ENCODE data around the gene ANKZF1.

Gene ANKZF1

DNA sequence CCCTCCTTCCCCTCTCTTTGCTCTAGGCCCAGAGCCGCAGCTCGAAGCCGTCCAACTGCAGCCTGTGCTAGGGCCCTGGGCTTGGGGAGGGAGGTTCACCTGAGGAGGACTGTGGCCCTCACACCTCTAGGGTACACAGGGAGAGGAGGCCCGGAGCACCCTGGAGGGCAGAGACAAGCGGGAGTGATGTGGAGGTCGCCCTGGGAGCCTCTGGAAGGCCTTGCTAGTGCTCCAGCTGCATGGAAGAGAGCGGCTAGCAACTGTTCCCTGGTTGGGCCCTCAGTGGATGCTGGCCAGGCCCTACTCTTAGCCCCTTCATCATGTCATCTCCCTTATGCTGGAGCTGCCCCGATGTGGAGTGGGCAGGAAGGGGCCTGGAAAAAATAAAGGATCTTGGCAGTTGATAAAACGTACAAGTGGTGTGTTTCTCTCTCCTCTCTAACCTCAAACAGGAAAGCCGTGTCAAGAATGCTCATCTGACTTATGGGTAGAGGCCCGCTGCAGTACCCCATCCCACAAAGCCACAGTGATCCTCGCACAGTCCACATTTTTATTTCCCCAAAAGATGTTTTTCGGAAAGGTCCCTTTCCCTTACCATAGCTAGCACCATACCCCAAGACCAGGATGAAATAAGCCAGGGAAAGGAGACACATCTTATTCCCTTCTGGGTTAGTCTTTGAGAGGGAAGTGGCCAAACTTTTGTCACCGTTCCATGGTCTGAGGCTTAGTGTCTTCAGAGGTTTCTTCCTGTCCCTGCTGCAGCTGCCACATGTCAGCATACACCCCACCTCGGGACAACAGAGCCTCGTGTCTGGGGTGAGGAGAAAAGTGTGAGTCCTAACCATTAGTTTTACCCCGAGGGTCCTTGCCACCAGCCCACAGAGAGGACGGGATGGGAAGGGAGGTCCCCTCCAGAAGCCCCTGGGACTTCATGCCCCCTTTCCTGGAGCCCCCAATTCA is 20.1 kb upstream of the ANKZF1 start:
- no peaks in the 10 kb centered on the region for H3K79me2 ChIP-seq (ENCODE audit: control insufficient read depth, insufficient read depth, low read length, unreplicated experiment)
- H3K27me3 ChIP-seq (ENCODE audit: insufficient read depth, low read length) = no peaks in the 10 kb centered on the region
- no peak overlapping the region for H3K4me3 ChIP-seq (ENCODE audit: low read depth, low read length)
- no peak overlapping the region for H2AFZ ChIP-seq (ENCODE audit: low read length, unreplicated experiment)
- H3K36me3 ChIP-seq (ENCODE audit: insufficient read depth, low read length) = peaks cover 5% of the 10 kb centered on the region; the same call in 1 of the 2 replicates
- H3K4me1 ChIP-seq (ENCODE audit: control insufficient read depth, insufficient read depth, low read length, unreplicated experiment) = peaks cover 23% of the 10 kb centered on the region
- H3K27ac ChIP-seq (ENCODE audit: low read depth, low read length) = no peak overlapping the region

GRCh38 chr2:219210196-219210885 is 19.3 kb upstream of the ANKZF1 start:
- Histone ChIP-seq H3K4me1 (ENCODE audit: control insufficient read depth, insufficient read depth, low read length, unreplicated experiment) (peaks cover 23% of the 10 kb centered on the region), H3K27me3 (ENCODE audit: insufficient read depth, low read length) (no peaks in the 10 kb centered on the region), H3K79me2 (ENCODE audit: control insufficient read depth, insufficient read depth, low read length, unreplicated experiment) (no peaks in the 10 kb centered on the region), H2AFZ (ENCODE audit: low read length, unreplicated experiment) (no peak overlapping the region), H3K36me3 (ENCODE audit: insufficient read depth, low read length) (peaks cover 11% of the 10 kb centered on the region; the same call in 1 of the 2 replicates), H3K4me3 (ENCODE audit: low read depth, low read length) (no peak overlapping the region), H3K27ac (ENCODE audit: low read depth, low read length) (no peak overlapping the region)

GRCh38 chr2:219210886-219211362 is 18.7 kb upstream of the ANKZF1 start:
- H2AFZ ChIP-seq (ENCODE audit: low read length, unreplicated experiment) = no peak overlapping the region
- peaks cover 2% of the 10 kb centered on the region for H3K79me2 ChIP-seq (ENCODE audit: control insufficient read depth, insufficient read depth, low read length, unreplicated experiment)
- no peak overlapping the region for H3K27ac ChIP-seq (ENCODE audit: low read depth, low read length)
- no peak overlapping the region for H3K4me3 ChIP-seq (ENCODE audit: low read depth, low read length)
- peaks cover 14% of the 10 kb centered on the region; the same call in 1 of the 2 replicates for H3K36me3 ChIP-seq (ENCODE audit: insufficient read depth, low read length)
- no peaks in the 10 kb centered on the region for H3K27me3 ChIP-seq (ENCODE audit: insufficient read depth, low read length)
- peaks cover 22% of the 10 kb centered on the region for H3K4me1 ChIP-seq (ENCODE audit: control insufficient read depth, insufficient read depth, low read length, unreplicated experiment)

DNA sequence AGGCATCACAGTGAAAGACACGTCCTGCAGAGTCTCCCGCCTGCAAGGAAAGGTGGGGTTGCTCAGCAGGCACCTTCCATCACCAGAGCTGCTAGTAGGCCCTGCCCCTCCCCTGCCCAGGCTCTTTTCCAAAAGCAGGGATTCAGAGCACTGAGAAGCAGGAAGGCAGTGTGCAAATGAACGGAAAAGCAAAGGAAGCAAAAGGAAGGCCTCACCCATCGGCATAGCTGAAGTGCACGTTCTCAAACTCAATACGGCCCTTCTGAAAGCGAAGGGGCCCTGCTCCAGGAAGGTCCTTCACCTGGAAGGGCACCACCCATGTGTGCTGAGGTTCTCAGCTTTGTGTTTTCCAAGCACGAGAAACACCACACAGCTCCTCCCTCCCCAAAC is 16.6 kb upstream of the ANKZF1 start:
- H2AFZ ChIP-seq (ENCODE audit: low read length, unreplicated experiment) = no peak overlapping the region
- peaks cover 24% of the 10 kb centered on the region for H3K4me1 ChIP-seq (ENCODE audit: control insufficient read depth, insufficient read depth, low read length, unreplicated experiment)
- peaks cover 9% of the 10 kb centered on the region for H3K79me2 ChIP-seq (ENCODE audit: control insufficient read depth, insufficient read depth, low read length, unreplicated experiment)

GRCh38 chr2:219213486-219214071 is 16.0 kb upstream of the ANKZF1 start:
- Histone ChIP-seq H3K36me3 (ENCODE audit: insufficient read depth, low read length) (peaks cover 16% of the 10 kb centered on the region; the same call in 1 of the 2 replicates), H3K4me1 (ENCODE audit: control insufficient read depth, insufficient read depth, low read length, unreplicated experiment) (peaks cover 18% of the 10 kb centered on the region), H3K79me2 (ENCODE audit: control insufficient read depth, insufficient read depth, low read length, unreplicated experiment) (peaks cover 9% of the 10 kb centered on the region)

More for the DNA sequence above, 16.6 kb upstream of the ANKZF1 start:
- H3K27ac ChIP-seq (ENCODE audit: low read depth, low read length) = no peak overlapping the region
- H3K27me3 ChIP-seq (ENCODE audit: insufficient read depth, low read length) = no peaks in the 10 kb centered on the region
- H3K36me3 ChIP-seq (ENCODE audit: insufficient read depth, low read length) = peaks cover 16% of the 10 kb centered on the region; the same call in 1 of the 2 replicates
- no peak overlapping the region for H3K4me3 ChIP-seq (ENCODE audit: low read depth, low read length)

GRCh38 chr2:219214141-219214540 is 15.5 kb upstream of the ANKZF1 start:
- no peak overlapping the region for H3K4me3 ChIP-seq (ENCODE audit: low read depth, low read length)

More at GRCh38 chr2:219213486-219214071, 16.0 kb upstream of the ANKZF1 start:
- Histone ChIP-seq H2AFZ (ENCODE audit: low read length, unreplicated experiment) (no peak overlapping the region), H3K27me3 (ENCODE audit: insufficient read depth, low read length) (no peaks in the 10 kb centered on the region), H3K27ac (ENCODE audit: low read depth, low read length) (no peak overlapping the region), H3K4me3 (ENCODE audit: low read depth, low read length) (no peak overlapping the region)

GRCh38 chr2:219214786-219215185 is 14.8 kb upstream of the ANKZF1 start:
- no peak overlapping the region for H2AFZ ChIP-seq (ENCODE audit: low read length, unreplicated experiment)
- H3K36me3 ChIP-seq (ENCODE audit: insufficient read depth, low read length) = peaks cover 14% of the 10 kb centered on the region; the same call in 1 of the 2 replicates
- peaks cover 22% of the 10 kb centered on the region for H3K4me1 ChIP-seq (ENCODE audit: control insufficient read depth, insufficient read depth, low read length, unreplicated experiment)
- H3K4me3 ChIP-seq (ENCODE audit: low read depth, low read length) = no peak overlapping the region
- no peaks in the 10 kb centered on the region for H3K27me3 ChIP-seq (ENCODE audit: insufficient read depth, low read length)
- H3K27ac ChIP-seq (ENCODE audit: low read depth, low read length) = no peak overlapping the region
- peaks cover 9% of the 10 kb centered on the region for H3K79me2 ChIP-seq (ENCODE audit: control insufficient read depth, insufficient read depth, low read length, unreplicated experiment)

More at GRCh38 chr2:219214141-219214540, 15.5 kb upstream of the ANKZF1 start:
- Histone ChIP-seq H3K27me3 (ENCODE audit: insufficient read depth, low read length) (no peaks in the 10 kb centered on the region), H3K4me1 (ENCODE audit: control insufficient read depth, insufficient read depth, low read length, unreplicated experiment) (peaks cover 16% of the 10 kb centered on the region), H3K36me3 (ENCODE audit: insufficient read depth, low read length) (peaks cover 14% of the 10 kb centered on the region; the same call in 1 of the 2 replicates), H3K79me2 (ENCODE audit: control insufficient read depth, insufficient read depth, low read length, unreplicated experiment) (peaks cover 9% of the 10 kb centered on the region), H2AFZ (ENCODE audit: low read length, unreplicated experiment) (no peak overlapping the region), H3K27ac (ENCODE audit: low read depth, low read length) (no peak overlapping the region)

DNA sequence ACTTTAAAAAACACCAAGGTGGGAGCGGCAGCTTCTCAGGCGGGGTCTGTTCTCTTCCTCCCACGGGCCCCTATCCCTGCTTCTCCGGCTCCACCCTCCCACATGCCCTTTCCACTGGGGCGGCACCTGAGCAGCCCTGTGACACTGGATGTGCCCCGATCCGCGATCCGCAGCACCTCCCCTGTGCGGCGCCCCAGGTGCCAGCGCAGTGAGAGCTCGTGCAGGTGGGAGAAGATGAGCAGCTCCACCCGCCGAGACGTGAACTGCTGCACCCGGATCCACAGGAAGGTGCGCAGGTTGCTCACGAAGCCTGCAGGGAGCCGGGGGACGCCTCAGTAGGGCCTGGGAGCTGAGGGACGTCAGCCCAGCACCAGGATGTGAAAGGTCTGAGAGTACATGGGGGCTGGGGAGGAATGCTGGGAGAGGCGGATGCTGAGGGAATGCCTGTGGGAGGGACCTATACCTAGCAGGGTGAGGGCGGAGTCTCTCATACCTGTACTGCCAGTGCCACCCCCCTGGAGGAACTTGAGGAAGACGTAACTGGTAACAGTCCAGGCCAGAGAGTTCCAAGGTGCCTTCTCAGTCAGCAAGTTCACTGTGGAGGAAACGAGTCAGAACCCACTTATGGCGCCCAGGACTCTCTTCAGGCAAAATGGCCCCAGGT is 13.6 kb upstream of the ANKZF1 start:
- Histone ChIP-seq H3K4me1 (ENCODE audit: control insufficient read depth, insufficient read depth, low read length, unreplicated experiment) (peaks cover 25% of the 10 kb centered on the region), H3K27ac (ENCODE audit: low read depth, low read length) (no peak overlapping the region), H2AFZ (ENCODE audit: low read length, unreplicated experiment) (no peak overlapping the region), H3K27me3 (ENCODE audit: insufficient read depth, low read length) (no peaks in the 10 kb centered on the region), H3K79me2 (ENCODE audit: control insufficient read depth, insufficient read depth, low read length, unreplicated experiment) (peaks cover 9% of the 10 kb centered on the region), H3K36me3 (ENCODE audit: insufficient read depth, low read length) (peaks cover 14% of the 10 kb centered on the region; the same call in 1 of the 2 replicates), H3K4me3 (ENCODE audit: low read depth, low read length) (no peak overlapping the region)

GRCh38 chr2:219216535-219216915 is 13.1 kb upstream of the ANKZF1 start:
- H3K4me1 ChIP-seq (ENCODE audit: control insufficient read depth, insufficient read depth, low read length, unreplicated experiment) = peaks cover 25% of the 10 kb centered on the region
- H3K27me3 ChIP-seq (ENCODE audit: insufficient read depth, low read length) = no peaks in the 10 kb centered on the region
- no peak overlapping the region for H3K27ac ChIP-seq (ENCODE audit: low read depth, low read length)
- H3K36me3 ChIP-seq (ENCODE audit: insufficient read depth, low read length) = peaks cover 14% of the 10 kb centered on the region; the same call in 1 of the 2 replicates
- peaks cover 9% of the 10 kb centered on the region for H3K79me2 ChIP-seq (ENCODE audit: control insufficient read depth, insufficient read depth, low read length, unreplicated experiment)
- H2AFZ ChIP-seq (ENCODE audit: low read length, unreplicated experiment) = no peak overlapping the region
- H3K4me3 ChIP-seq (ENCODE audit: low read depth, low read length) = no peak overlapping the region

Data from ACC112 (cell line).